Neural crest cell (in vitro differentiated cells): ENCODE results near the gene ANTKMT. TPM values are rescaled to one million over a fixed set of nuclear protein-coding genes. Genes with fewer than 3 reads are reported as not detected.

Experiments used
- DNase-seq: peaks from one replicate; pipeline ENCODE4 v3.0.0; 2021; ENCODE audit warnings: low read depth, mixed read lengths, low spot score
- H3K27ac Mint-ChIP-seq: one replicate; pipeline ENCODE4 v1.8.0; 2021; ENCODE audit warnings: mild to moderate bottlenecking, mixed read lengths; ENCODE audit not compliant: unreplicated experiment
- H3K27me3 Mint-ChIP-seq: 2 replicates; pipeline ENCODE4 v1.8.0; 2021; ENCODE audit warnings: low read depth, mild to moderate bottlenecking, mixed read lengths
- H3K36me3 Mint-ChIP-seq: 2 replicates; pipeline ENCODE4 v1.8.0; 2021; ENCODE audit warnings: low read depth, mild to moderate bottlenecking, mixed read lengths
- H3K4me1 Mint-ChIP-seq: 2 replicates; pipeline ENCODE4 v1.8.0; 2021; ENCODE audit warnings: mixed read lengths
- H3K4me3 Mint-ChIP-seq: one replicate; pipeline ENCODE4 v1.8.0; 2021; ENCODE audit warnings: mild to moderate bottlenecking, mixed read lengths
- H3K9me3 Mint-ChIP-seq: 2 replicates; pipeline ENCODE4 v1.8.0; 2021; ENCODE audit warnings: mixed read lengths
- CTCF ChIP-seq: fragments of 200-600 bp; sonication (generic); conservative IDR thresholded peaks from 2 replicates; pipeline ENCODE4 v1.5.0; 2021; ENCODE audit warnings: antibody characterized with exemption, mild to moderate bottlenecking
- microRNA-seq: library from miRNA; unstranded; fragments of <30 nt; microRNA quantifications from one replicate; pipeline ENCODE4, GENCODE V29; 2020
- total RNA-seq: library from RNA; stranded (reverse); gene quantifications from 2 replicates; pipeline ENCODE4 v1.2.1, GENCODE V29; 2021

ANTKMT gene
- total RNA-seq, 1 donor from 2014 or later = 51.1 TPM

- Mint-ChIP-seq H3K9me3 (no peaks in the 10 kb centered on the region), H3K27ac (no peak overlapping the region), H3K36me3 (no peaks in the 10 kb centered on the region), H3K4me3 (no peak overlapping the region), H3K27me3 (no peaks in the 10 kb centered on the region), H3K4me1 (no peaks in the 10 kb centered on the region)
- DNase-seq = no peak
- no peak for TF ChIP-seq CTCF
Measured at GRCh38 chr16:769934-770333, 49.0 kb downstream of the ANTKMT start.

GRCh38 chr16:770411-770810 lies 49.5 kb downstream of the ANTKMT start:
- H3K36me3 Mint-ChIP-seq = no peaks in the 10 kb centered on the region
- no peaks in the 10 kb centered on the region for H3K9me3 Mint-ChIP-seq
- no peaks in the 10 kb centered on the region for H3K4me1 Mint-ChIP-seq
- H3K27ac Mint-ChIP-seq = no peak overlapping the region
- no peak overlapping the region for H3K4me3 Mint-ChIP-seq
- no peak for DNase-seq
- H3K27me3 Mint-ChIP-seq = no peaks in the 10 kb centered on the region
- TF ChIP-seq CTCF = no peak

Small RNAs within 50 kb of the gene (microRNA-seq; reads per million reads assigned to microRNA genes)
- gene MIR662 = not detected

Other genes starting within 250 kb of the ANTKMT start
- 56.9 and 60.3 TPM in 2 replicates for gene CAPN15, start 193.4 kb upstream of the ANTKMT start, total RNA-seq
- not detected in 2 replicates for gene PRR35, start 160.8 kb upstream of the ANTKMT start, total RNA-seq
- 0.84 and 0.86 TPM in 2 replicates for gene NHLRC4, start 154.1 kb upstream of the ANTKMT start, total RNA-seq
- gene PIGQ, start 151.2 kb upstream of the ANTKMT start, total RNA-seq = 84.9 and 91.7 TPM in 2 replicates
- 30.9 and 31.6 TPM in 2 replicates for gene RAB40C, start 131.1 kb upstream of the ANTKMT start, total RNA-seq
- gene WFIKKN1, start 90.2 kb upstream of the ANTKMT start, total RNA-seq = 8.1 and 8.5 TPM in 2 replicates
- 73.4 and 75.3 TPM in 2 replicates for gene METTL26, start 84.8 kb upstream of the ANTKMT start, total RNA-seq
- gene MCRIP2, start 79.3 kb upstream of the ANTKMT start, total RNA-seq = 16.2 and 17.6 TPM in 2 replicates
- 95.8 and 97.0 TPM in 2 replicates for gene WDR90, start 71.8 kb upstream of the ANTKMT start, total RNA-seq
- gene RHOT2, start 53.0 kb upstream of the ANTKMT start, total RNA-seq = 171 and 189 TPM in 2 replicates
- gene RHBDL1, start 45.5 kb upstream of the ANTKMT start, total RNA-seq = 3.0 and 3.1 TPM in 2 replicates
- gene STUB1, start 40.7 kb upstream of the ANTKMT start, total RNA-seq = 81.5 and 99.3 TPM in 2 replicates
- gene JMJD8, start 36.8 kb upstream of the ANTKMT start, total RNA-seq = 60.8 and 64.5 TPM in 2 replicates
- 16.6 and 20.7 TPM in 2 replicates for gene WDR24, start 30.7 kb upstream of the ANTKMT start, total RNA-seq
- 2.5 and 3.0 TPM in 2 replicates for gene FBXL16, start 15.3 kb upstream of the ANTKMT start, total RNA-seq
- 210 and 224 TPM in 2 replicates for gene METRN, start 6.0 kb upstream of the ANTKMT start, total RNA-seq
- 7.0 and 7.2 TPM in 2 replicates for gene CCDC78, start 5.3 kb downstream of the ANTKMT start, total RNA-seq
- 15.0 and 15.4 TPM in 2 replicates for gene HAGHL, start 6.0 kb downstream of the ANTKMT start, total RNA-seq
- gene CIAO3, start 19.9 kb downstream of the ANTKMT start, total RNA-seq = 42.1 and 45.9 TPM in 2 replicates
- not detected in 2 replicates for gene MSLN, start 39.6 kb downstream of the ANTKMT start, total RNA-seq
- gene RPUSD1, start 67.2 kb downstream of the ANTKMT start, total RNA-seq = 36.1 and 36.8 TPM in 2 replicates
- gene CHTF18, start 67.5 kb downstream of the ANTKMT start, total RNA-seq = 156 and 169 TPM in 2 replicates
- not detected in 2 replicates for gene GNG13, start 79.6 kb downstream of the ANTKMT start, total RNA-seq
- 16.0 and 19.4 TPM in 2 replicates for gene LMF1, start 249.8 kb downstream of the ANTKMT start, total RNA-seq